Measurements from ENCODE around the gene CLCN6.
"Not testable (repeated sequence)": the region's sequence is repeated elsewhere in the genome, so short reads cannot be mapped to it uniquely, and the experiment has no call there.

Gene CLCN6

DNA sequence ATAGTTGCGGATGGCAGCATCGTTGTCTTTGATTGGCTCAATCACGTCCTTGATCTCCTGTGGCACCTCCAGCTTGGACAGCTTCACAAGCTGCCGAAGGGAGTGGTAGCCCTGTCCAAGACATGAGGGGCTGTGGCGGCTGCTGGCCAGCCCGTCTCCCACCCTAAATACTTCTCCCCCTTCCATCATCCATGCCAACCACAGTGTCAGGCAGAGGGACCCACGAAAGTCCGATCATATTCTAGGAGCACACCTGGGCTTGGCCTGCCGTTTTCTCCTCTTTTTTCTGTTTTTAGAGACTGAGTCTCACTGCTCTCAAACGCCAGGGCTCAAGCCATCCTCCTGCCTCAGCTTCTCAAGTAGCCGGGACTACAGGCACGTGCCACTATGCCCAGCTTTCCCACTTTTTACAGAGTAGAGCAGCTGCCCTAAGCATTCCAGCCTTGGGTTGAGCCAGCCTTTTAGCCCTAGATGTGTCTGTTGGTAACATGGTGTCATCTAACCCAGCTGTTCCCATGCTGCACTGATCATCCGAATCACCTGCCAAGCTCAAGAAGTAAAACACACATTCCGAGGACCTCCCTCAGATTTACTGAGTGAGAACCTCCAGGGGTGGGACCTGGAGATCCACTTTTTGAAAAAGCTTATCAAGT is 10.6 kb upstream of the CLCN6 start:
- no peak for DNase-seq

DNA sequence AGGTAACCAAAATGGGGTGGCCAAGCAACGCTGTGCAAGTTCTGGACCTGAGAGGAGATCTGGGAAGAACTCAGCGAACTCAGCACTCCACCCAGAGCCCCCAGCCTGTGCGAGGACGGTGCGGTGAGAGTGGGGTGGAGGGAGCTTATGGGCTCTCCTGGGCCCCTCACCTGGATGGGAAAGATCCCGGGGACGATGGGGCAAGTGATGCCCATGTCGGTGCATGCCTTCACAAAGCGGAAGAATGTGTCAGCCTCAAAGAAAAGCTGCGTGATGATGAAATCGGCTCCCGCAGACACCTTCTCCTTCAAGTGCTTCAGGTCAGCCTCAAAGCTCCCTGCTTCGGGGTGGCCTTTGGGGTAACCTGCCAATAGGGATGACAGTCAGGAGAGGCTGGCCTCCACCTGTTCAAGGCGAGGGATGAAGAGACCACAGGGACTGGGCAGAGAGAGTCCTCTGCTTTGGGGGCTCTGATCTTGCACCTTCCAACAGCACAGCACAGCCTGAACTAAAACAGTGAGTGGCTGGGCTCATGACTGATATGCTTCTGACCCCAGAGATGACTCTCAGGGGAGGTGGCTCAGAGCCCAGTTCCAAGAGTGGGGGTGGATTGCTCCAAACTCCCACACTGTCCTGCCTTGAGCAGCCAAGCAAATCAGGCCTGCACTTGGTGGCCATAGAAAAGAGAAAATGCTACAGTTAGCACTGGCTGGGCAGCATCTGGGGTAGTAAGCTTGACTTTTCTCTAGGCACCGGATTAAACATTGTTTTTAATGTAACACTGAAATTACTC is 9.8 kb upstream of the CLCN6 start:
- DNase-seq = no peak

GRCh38 chr1:11797525-11798216 is 8.3 kb upstream of the CLCN6 start:
- no peak for DNase-seq

DNA sequence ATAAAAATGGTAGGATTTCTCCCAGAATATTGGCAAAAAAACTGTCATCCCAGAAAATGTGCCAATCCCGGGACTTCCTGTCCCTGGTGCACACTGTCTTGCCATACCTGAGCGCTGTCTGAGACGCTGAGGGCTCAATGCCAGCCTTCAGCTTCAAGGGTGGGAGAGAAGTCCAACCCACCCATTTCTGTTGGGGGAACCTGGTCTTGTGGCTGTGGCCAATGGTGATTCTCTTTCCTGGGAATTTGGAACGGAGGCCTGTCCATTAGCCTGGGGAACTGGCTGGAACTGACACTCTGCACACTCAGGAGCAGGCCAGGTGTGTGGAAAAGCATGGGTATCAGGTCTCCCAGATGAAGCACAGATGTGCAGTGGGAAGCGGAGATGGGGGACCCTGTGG is 6.9 kb upstream of the CLCN6 start:
- no peak for DNase-seq

DNA sequence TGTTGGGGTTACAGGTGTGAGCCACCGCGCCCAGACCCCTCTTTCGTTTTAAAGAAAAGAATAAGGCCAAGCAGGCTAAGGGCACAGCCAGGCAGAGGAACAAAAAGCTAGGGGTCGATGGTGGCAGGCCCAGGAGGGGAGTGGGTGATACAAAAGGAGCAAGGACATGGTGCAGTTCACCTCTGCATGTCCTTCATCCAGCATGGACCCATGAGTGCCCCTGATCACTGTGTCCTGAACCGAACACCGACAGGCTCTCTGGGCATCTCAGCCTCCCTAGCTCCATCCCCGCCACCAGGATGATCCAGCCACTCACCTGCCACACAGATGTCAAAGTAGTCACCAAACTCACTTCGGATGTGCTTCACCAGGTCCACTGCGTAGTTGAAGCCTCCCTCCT is 6.1 kb upstream of the CLCN6 start:
- DNase-seq = no peak

DNA sequence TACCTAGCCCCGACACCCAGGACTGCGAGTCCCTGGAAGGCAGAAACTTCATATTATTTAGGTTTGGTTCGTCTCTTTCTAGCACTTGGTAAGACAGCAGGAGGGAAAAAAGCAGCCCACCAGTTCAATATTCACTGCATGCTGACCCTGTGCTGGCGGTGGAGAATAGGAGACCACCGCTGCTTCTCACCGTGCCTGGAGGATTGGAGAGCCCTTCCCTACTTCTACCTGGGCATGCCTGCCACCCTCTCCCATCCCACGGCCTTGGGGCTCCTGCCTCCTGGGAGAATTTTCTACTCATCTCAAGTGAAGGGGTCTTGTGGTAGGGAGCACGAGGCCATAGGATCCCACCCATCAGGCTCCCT is 5.6 kb upstream of the CLCN6 start:
- DNase-seq = no peak

DNA sequence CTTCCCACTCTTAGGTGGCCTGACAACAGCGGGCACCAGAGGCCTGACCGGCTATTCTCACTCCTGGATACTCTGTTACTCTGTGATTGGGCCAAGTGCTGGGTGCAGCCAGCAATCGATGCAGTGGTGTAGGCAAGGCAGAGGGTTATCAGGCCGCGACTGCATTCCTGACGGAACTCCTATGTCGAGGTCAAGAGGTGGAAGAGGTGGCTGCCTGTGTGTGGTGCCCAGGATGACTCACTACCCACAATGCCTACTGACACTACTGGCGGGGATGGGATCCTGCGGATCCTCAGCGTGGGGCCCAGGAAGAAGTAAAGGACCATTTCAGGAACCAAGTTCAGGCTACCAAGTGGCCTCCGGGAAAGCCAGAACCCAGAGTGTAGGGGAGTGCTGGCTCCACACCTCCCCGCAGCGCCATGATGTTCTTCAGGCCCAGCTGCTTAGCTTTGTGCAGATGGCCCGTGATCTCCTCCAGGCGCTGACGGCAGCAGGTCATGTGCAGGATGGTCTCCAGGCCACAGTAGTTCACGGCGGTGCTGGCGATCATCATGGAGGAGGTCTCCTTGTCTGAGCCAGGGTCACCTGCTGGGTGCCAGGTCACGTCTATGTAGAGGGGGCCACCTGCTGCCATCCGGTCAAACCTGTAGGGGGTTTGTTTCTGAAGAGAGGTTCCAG is 5.1 kb upstream of the CLCN6 start:
- DNase-seq = no peak

GRCh38 chr1:11802616-11802972 is 3.4 kb upstream of the CLCN6 start:
- DNase-seq = no peak

DNA sequence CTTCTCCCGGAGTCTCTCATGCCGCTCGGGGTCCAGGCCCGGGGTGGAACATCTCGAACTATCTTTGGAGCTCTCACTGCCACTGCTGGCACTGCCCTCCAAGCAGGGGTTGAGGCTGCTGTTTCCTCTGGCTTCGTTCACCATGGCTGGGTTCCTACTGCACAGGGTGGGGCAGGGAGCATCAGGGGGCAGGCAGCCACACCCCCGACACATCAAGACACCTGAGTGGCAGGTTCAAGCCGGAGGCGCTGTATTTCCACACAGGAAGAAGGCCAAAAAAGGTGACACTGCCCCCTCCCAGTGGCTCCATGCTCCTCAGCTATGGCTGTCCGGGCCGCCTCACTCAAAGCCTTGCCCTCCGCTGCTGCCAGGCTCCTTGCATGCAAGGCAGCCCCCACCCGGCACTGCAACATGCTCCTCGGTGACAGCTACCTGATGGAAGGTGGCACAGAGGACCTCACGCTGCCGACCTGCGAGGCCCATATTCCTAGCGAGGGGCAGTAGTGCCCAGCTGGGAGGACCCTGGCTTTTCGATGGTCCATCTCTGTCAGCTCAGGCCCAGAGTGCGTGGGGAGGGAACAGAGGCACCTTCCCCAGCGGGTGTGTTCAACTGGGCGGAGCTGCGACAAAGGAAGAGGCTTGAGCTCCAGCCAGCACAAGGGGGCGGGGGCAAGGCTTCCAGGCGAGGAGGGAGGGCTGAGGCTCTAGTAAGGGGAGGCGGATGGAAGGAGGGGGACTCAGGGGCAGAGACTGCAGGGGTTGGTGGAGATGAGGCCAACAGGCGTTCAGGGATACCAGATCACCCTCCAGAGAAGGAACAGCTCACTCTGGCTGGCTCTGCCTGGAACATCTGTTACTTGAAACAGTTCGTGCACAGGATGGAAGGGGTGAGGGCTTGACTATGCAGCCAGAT is 2.8 kb upstream of the CLCN6 start:
- peak; percentile 62 for DNase-seq

- not testable (repeated sequence) for DNase-seq
Observed at GRCh38 chr1:11803924-11804665, 1.9 kb upstream of the CLCN6 start.

GRCh38 chr1:11804666-11805421 is 1.1 kb upstream of the CLCN6 start:
- DNase-seq = no peak

DNA sequence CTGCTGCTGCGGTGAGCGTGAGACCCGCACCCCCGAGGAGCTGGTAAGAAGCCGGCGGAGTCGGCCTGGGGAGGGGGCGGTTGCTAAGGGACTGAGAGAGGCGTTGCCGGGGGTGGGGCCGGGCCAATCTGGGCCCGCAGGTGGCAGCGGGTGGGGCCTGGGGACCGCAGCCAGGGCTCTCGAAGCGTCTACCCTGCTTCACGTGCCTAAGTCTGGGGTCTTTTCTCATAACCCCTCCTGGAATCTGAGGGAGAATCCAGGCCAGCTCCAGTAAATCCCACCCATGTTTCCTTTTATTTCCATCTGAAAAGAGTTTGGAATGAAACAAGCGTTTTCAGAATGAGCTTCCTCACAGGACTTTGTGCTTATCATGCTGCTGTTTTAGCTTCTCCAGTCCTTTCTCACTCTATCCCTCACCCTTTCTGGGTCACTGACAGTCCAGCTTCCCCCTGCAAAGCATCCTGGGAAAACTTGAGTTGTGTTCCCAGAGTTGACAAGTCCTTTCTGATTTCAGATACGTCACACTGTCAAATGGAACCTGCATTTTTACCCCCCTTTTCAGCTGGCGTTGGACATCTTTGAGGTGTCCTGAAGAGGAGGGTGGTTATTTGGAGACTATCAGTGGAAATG is 431 bp downstream of the CLCN6 start:
- DNase-seq = no peak

GRCh38 chr1:11807133-11807532 is 1.1 kb downstream of the CLCN6 start:
- DNase-seq = no peak

GRCh38 chr1:11813021-11813420 is 7.0 kb downstream of the CLCN6 start:
- no peak for DNase-seq

DNA sequence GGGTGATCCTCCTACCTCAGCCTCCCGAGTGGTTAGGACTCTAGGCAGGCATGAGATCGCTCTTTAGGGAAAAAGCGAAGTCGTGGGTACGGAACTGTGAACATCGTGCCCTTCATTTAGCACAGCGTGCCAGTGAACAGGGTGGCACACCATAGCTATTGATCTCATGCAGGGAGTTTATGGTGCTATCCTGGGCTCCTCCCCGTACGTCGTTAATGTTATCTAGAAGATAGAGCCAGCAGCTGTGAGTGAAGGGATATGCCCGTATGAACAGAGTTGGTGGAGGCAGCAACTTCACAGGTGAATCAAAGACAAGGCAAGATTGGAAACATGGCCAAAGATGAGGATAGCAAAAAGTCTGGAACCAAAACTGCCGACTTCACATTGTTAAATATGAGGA is 11.2 kb downstream of the CLCN6 start:
- DNase-seq = no peak

- no peak for DNase-seq
Observed at GRCh38 chr1:11822091-11822490, 16.1 kb downstream of the CLCN6 start.

- DNase-seq = no peak
Observed at GRCh38 chr1:11823366-11824137, 17.6 kb downstream of the CLCN6 start.

GRCh38 chr1:11825131-11825530 is 19.1 kb downstream of the CLCN6 start:
- no peak for DNase-seq

GRCh38 chr1:11826946-11827345 is 21.0 kb downstream of the CLCN6 start:
- DNase-seq = no peak

GRCh38 chr1:11828511-11828910 is 22.5 kb downstream of the CLCN6 start:
- no peak for DNase-seq
